DMS53 (cell line): ENCODE measurements around the gene PHACTR1.

Experiments
- DNase-seq: peaks from one replicate; lab custom pipeline; 2025; lab: John Stamatoyannopoulos, UW

Gene PHACTR1

GRCh38 chr6:13195803-13196202 lies 479.2 kb downstream of the PHACTR1 start:
- no peak for DNase-seq

- no peak for DNase-seq
Measured at GRCh38 chr6:13198168-13198567, 481.6 kb downstream of the PHACTR1 start.

GRCh38 chr6:13201336-13201735 lies 484.8 kb downstream of the PHACTR1 start:
- DNase-seq: no peak

GRCh38 chr6:13203145-13203544 lies 486.6 kb downstream of the PHACTR1 start:
- peak; percentile 12 for DNase-seq

GRCh38 chr6:13205106-13205505 lies 488.5 kb downstream of the PHACTR1 start:
- DNase-seq: no peak

GRCh38 chr6:13212096-13212495 lies 495.5 kb downstream of the PHACTR1 start:
- no peak for DNase-seq

GRCh38 chr6:13212538-13212937 lies 496.0 kb downstream of the PHACTR1 start:
- no peak for DNase-seq

GRCh38 chr6:13215390-13215789 lies 498.8 kb downstream of the PHACTR1 start:
- DNase-seq: no peak

- no peak for DNase-seq
Measured at GRCh38 chr6:13216236-13217014, 499.9 kb downstream of the PHACTR1 start.

- DNase-seq: no peak
Measured at GRCh38 chr6:13217206-13217905, 500.8 kb downstream of the PHACTR1 start.

- DNase-seq: no peak
Measured at GRCh38 chr6:13220266-13220665, 503.7 kb downstream of the PHACTR1 start.

GRCh38 chr6:13222048-13222447 lies 505.5 kb downstream of the PHACTR1 start:
- no peak for DNase-seq

- DNase-seq: no peak
Measured at GRCh38 chr6:13226071-13226470, 509.5 kb downstream of the PHACTR1 start.

GRCh38 chr6:13228264-13229204 lies 512.0 kb downstream of the PHACTR1 start:
- DNase-seq: no peak

GRCh38 chr6:13229205-13230085 lies 512.9 kb downstream of the PHACTR1 start:
- DNase-seq: peak; percentile 9

- no peak for DNase-seq
Measured at GRCh38 chr6:13233106-13233505, 516.5 kb downstream of the PHACTR1 start.

GRCh38 chr6:13234130-13234529 lies 517.6 kb downstream of the PHACTR1 start:
- no peak for DNase-seq

GRCh38 chr6:13235339-13235738 lies 518.8 kb downstream of the PHACTR1 start:
- DNase-seq: no peak

- DNase-seq: no peak
Measured at GRCh38 chr6:13237318-13237717, 520.8 kb downstream of the PHACTR1 start.

- no peak for DNase-seq
Measured at GRCh38 chr6:13238017-13238416, 521.5 kb downstream of the PHACTR1 start.

- DNase-seq: no peak
Measured at GRCh38 chr6:13238640-13239216, 522.2 kb downstream of the PHACTR1 start.
